DMS79 treated with DMSO at 0.1 percent for 48 hours (cell line): Measurements from ENCODE around the gene NCAPH2.

Source experiments
- DNase-seq: peaks from one replicate; lab custom pipeline; 2025; lab: John Stamatoyannopoulos, UW

Gene NCAPH2

GRCh38 chr22:50573491-50574382 is 65.7 kb downstream of the NCAPH2 start:
- no peak for DNase-seq

GRCh38 chr22:50574383-50574755 is 66.3 kb downstream of the NCAPH2 start:
- DNase-seq: no peak
